Skin epidermis (tissue), 12 donors: ENCODE results near the gene TRIM63.

Source experiments
- H3K27ac ChIP-seq, 21 experiments: fragments of 200-600 bp; sonication (generic) in 11 of 21; one replicate each; pipeline ENCODE4 v1.5.0; 2020; ENCODE audit warnings: mild to moderate bottlenecking in 3 of 21, inconsistent platforms in 2 of 21, moderate library complexity in 2 of 21
- H3K4me3 ChIP-seq, 7 experiments: fragments of 200-600 bp; sonication (generic) in 2 of 7; one replicate each; pipeline ENCODE4 v1.5.0; 2020; ENCODE audit warnings: inconsistent platforms in 2 of 7, mild to moderate bottlenecking in 2 of 7, moderate library complexity in 1 of 7

TRIM63 gene

GRCh38 chr1:26021647-26022403 is 45.6 kb downstream of the TRIM63 start, which contains the start of gene EXTL1:
Gene EXTL1, plus strand, starts transcription at chr1:26021775. Its CDS starts 872 bp downstream, at chr1:26022647.
- H3K4me3 ChIP-seq, result peak within 1 kb of the TSS in 2 of 7 experiments; percentile 22 to 30
- peak within 1 kb of the TSS in 7 of 21 experiments; percentile 24 to 57 (median 30) for H3K27ac ChIP-seq

- H3K4me3 ChIP-seq, result no peak overlapping the region
- H3K27ac ChIP-seq, result no peak overlapping the region
Observed at GRCh38 chr1:26020941-26021646, 46.3 kb downstream of the TRIM63 start.

- H3K4me3 ChIP-seq, result no peak overlapping the region
Observed at GRCh38 chr1:26020330-26020768, 47.1 kb downstream of the TRIM63 start.

GRCh38 chr1:26019641-26020315 is 47.7 kb downstream of the TRIM63 start:
- H3K27ac ChIP-seq, result no peak overlapping the region
- no peak overlapping the region for H3K4me3 ChIP-seq

More at GRCh38 chr1:26020330-26020768, 47.1 kb downstream of the TRIM63 start:
- no peak overlapping the region for H3K27ac ChIP-seq

- Histone ChIP-seq H3K4me3 (no peak overlapping the region), H3K27ac (no peak overlapping the region)
Observed at GRCh38 chr1:26017606-26018005, 49.8 kb downstream of the TRIM63 start.

- H3K4me3 ChIP-seq, result no peak overlapping the region
- H3K27ac ChIP-seq, result no peak overlapping the region
Observed at GRCh38 chr1:26016953-26017545, 50.4 kb downstream of the TRIM63 start.

- Histone ChIP-seq H3K4me3 (no peak overlapping the region), H3K27ac (no peak overlapping the region)
Observed at GRCh38 chr1:26016258-26016952, 51.0 kb downstream of the TRIM63 start.

GRCh38 chr1:26015358-26015757 is 52.1 kb downstream of the TRIM63 start:
- no peak overlapping the region for H3K4me3 ChIP-seq
- H3K27ac ChIP-seq, result no peak overlapping the region

- H3K27ac ChIP-seq, result no peak overlapping the region
- H3K4me3 ChIP-seq, result no peak overlapping the region
Observed at GRCh38 chr1:26014179-26014578, 53.3 kb downstream of the TRIM63 start.

GRCh38 chr1:26012864-26013263 is 54.6 kb downstream of the TRIM63 start:
- no peak overlapping the region for H3K4me3 ChIP-seq
- H3K27ac ChIP-seq, result no peak overlapping the region

GRCh38 chr1:26010825-26011224 is 56.6 kb downstream of the TRIM63 start:
- H3K4me3 ChIP-seq, result no peak overlapping the region
- no peak overlapping the region for H3K27ac ChIP-seq

GRCh38 chr1:26009796-26010447 is 57.5 kb downstream of the TRIM63 start:
- H3K4me3 ChIP-seq, result no peak overlapping the region
- no peak overlapping the region for H3K27ac ChIP-seq

GRCh38 chr1:26006710-26007109 is 60.7 kb downstream of the TRIM63 start:
- Histone ChIP-seq H3K4me3 (no peak overlapping the region), H3K27ac (no peak overlapping the region)

GRCh38 chr1:26005434-26006105 is 61.9 kb downstream of the TRIM63 start:
- no peak overlapping the region for H3K4me3 ChIP-seq
- peak overlapping the region in 3 of 21 experiments; percentile 7 to 44 (median 43) for H3K27ac ChIP-seq

- Histone ChIP-seq H3K27ac (no peak overlapping the region), H3K4me3 (no peak overlapping the region)
Observed at GRCh38 chr1:26003756-26004155, 63.7 kb downstream of the TRIM63 start.

- H3K27ac ChIP-seq, result no peak overlapping the region
- H3K4me3 ChIP-seq, result no peak overlapping the region
Observed at GRCh38 chr1:26003262-26003661, 64.2 kb downstream of the TRIM63 start.
